Embryonic facial prominence (tissue), 1 donor: ENCODE data around the gene PPL.
"Not testable (repeated sequence)": the region's sequence is repeated elsewhere in the genome, so short reads cannot be mapped to it uniquely, and the experiment has no call there.

ENCODE experiments used
- DNase-seq: peaks from one replicate; pipeline ENCODE4 v3.0.0-alpha.2; 2016; ENCODE audit errors: extremely low spot score

PPL gene

DNA sequence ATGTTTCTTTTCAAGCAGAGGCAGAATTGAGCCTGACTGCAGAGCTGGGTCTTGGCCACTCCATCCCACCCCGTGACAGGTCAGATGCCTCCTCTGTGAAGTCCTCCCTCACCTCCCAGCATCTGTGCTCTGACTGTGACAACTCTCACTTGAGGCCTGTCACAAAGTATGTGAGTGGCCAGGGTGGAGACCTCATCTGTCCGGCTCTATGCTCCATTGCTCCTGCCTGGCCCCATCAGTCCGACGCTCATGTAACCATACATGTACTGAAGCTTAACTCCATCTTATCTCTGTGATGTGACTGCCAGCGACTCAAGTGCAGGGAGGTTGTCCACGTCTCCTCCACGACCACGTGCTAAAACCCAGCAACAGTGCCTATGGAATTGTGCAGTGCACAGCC, 3.5 kb downstream of the PPL start:
- DNase-seq: no peak

GRCh38 chr16:4931381-4931780, 5.6 kb downstream of the PPL start:
- DNase-seq: no peak

- not testable (repeated sequence) for DNase-seq
Measured at GRCh38 chr16:4929619-4930018, 7.3 kb downstream of the PPL start.

- no peak for DNase-seq
Measured at GRCh38 chr16:4928227-4928626, 8.7 kb downstream of the PPL start.

DNA sequence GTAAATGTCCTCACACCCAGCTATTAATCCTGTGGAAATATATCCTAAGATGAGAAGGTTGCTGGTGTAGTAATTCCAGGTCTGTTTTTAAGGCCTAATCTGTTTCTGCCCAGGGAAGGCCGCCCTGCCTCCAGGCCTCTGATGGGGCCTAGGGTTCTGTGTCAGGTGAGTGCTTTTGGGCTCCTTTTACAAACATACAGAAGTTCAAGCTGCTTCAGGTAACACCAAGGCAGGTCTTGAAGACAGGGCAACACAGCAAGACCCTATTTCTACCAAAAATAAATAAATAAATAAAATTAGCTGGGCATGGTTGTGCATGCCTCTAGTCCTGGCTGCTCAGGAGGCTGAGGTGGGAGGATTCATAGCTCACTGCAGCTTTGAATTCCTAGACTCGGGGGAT, 9.3 kb downstream of the PPL start:
- no peak for DNase-seq

GRCh38 chr16:4926928-4927327, 10.0 kb downstream of the PPL start:
- DNase-seq: no peak

DNA sequence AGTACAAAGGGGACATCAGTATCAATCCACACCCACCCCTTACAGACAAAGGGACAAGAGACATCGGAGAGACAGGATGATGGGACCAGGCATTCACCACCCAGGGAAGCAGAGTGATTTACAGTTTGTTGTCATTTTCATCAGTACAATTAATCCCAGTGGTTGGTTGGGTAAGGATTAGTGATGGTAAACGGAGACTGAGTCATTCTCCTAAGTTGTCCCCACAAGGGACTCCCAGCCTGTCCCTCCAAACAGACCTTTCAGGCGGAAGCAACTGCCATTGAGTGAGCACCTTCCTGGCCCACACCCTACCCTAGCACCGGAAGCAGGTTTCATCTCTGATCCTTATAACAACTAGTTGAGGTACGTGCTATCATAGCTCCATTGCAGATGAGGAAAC, 11.2 kb downstream of the PPL start:
- DNase-seq: no peak

GRCh38 chr16:4925293-4925607, 11.7 kb downstream of the PPL start:
- DNase-seq: no peak

GRCh38 chr16:4924593-4925292, 12.2 kb downstream of the PPL start:
- DNase-seq: no peak

DNA sequence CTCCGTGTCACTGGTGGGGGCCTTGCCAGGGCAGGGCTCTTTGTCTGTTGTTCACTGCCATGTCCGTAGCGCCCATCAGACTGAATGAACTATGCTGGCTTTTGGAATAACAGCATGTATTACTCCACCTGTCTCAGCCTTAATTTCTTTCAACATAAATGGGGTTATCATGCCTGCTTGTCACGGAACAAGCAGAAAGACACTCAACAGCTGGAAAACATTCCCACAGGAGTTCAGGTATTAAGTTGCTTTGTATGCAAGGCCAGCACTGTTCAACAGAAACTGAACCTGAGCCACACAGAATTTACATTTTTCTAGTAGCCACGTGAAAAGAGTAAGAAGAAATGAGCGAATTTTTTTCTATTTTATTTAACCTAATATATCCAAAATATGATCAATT, 13.1 kb downstream of the PPL start:
- DNase-seq: no peak

DNA sequence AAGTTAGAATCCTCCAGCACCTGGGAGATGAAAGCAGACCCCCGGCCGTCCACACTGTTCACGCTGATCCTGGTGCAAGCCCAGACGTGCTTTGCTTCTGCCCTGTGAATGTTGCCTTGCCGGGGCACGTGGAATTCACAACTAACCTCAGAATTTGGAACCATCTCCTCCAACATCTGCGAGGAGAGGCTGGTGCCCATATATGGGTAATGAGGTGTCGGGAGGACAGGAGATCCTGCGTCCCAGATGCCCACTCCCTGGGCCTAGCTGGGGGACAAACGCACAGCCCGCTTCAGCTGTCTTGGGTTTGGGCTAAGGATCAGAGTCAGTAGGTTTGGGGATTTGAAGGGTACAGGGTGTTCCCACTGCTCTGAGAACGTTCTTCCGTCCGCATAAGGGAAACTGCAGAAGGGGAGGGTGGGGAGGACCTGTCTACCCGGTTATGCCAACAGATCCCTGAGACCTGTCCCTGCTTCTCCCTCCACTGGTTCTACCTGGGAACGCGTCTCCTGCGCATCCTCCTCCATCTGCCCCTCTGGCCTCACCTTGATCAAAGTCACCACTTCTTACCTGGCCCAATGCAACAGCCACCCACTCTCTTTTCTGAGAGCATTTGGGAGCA, 14.1 kb downstream of the PPL start:
- DNase-seq: no peak

DNA sequence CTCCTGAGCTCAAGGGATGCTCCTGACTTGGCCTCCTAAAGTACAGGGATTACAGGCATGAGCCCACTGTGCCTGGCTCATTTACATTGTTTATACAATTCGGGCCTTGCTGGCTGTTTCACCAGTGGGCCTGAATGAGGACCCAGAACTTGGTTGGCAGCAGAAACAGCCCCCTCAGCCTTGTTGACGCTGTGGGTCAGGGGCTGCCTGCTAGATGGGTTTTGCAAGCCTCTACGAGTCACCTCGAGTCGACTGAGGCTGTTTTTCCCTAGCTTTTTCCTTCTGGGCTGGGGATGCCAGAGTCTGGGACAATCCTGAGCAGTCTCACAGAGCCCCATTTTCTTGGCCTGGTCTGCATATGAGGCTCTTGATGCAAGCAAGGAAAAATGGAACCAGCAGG, 16.1 kb downstream of the PPL start:
- DNase-seq: no peak

DNA sequence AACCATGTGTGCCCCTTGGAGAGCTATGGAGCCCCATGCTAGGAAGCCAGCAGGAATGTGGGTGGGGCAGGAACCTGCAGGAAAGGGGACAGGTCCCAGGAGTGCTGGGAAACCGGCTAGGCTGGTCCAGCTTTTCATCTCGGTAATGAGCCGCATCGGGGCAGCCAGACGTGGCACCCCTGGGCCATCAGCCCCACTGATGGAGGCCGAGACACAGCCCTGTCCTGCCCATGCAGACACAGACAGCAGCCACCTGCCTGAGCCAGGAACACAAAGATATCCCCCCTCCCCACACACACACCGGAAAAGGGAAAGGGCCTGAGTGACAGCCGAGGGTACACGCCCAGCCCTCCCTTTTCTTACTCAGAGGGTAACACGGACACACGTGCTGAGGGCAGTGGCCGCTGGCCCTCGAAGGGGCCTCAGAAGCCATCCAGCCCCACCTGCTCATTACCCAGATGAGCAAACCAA, 18.1 kb downstream of the PPL start:
- no peak for DNase-seq

GRCh38 chr16:4917117-4917516, 19.8 kb downstream of the PPL start:
- no peak for DNase-seq

DNA sequence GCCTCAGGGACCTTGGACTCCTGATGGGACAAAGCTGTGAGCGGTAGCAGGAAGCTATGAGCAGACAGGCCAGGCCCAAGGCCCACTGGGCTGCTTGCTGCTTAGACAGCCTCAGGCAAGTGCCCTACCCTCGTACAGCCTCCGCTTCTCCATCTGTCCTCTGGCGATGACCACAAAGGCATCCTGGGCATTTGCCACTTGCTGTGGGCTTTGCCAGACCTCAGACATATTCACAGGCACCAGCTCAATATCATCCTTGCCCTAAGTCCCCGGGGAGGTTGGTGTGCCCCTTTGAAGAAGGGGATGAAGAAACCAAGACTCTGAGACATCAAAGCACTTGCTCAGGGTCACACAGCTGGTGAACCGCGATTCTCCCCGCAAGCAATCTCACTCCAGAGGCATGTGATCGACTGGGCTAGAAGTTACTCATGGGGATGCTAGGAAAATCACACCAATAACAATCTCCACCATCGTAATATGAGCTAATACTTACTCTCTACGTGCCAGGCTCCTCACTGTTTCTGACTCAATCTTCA, 21.7 kb downstream of the PPL start:
- DNase-seq: no peak

- no peak for DNase-seq
Measured at GRCh38 chr16:4914528-4915225, 22.3 kb downstream of the PPL start.

DNA sequence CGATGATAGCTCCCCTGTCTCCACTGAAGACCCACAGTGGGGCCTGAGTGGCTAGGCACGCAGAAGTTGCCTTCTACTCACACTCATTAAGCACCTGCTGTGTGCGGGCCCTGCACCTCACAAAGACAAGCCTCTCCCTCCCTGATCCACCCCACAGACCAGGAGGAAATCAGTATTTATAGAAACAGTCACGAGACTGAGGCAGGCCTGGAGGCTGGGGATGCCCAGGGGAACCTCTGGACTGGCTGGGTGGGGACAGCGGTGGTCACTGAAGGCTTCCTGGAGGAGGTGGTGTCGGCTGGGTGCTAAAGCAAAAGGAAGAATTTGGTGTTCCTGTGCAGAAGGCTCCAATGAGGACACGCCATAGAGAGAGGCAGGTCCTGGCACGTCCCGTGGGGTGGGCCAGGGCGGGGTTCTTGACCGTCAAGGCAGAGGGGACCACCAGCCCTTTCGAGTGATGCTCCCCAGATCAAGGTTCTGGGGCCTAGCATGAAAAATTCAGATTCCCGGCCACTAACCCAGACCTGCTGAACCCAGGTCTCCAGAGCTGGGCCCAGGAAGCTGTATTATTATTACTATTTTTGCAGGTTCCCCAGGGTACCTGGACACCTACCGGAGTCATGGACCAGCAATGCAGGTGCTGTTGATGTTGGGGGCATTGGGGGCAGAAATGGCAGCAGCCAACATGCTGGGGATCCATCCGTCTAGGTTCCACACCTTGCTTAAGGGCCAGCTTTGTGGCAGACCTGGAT, 23.0 kb downstream of the PPL start:
- DNase-seq: no peak

- DNase-seq: no peak
Measured at GRCh38 chr16:4913130-4913773, 23.7 kb downstream of the PPL start.

DNA sequence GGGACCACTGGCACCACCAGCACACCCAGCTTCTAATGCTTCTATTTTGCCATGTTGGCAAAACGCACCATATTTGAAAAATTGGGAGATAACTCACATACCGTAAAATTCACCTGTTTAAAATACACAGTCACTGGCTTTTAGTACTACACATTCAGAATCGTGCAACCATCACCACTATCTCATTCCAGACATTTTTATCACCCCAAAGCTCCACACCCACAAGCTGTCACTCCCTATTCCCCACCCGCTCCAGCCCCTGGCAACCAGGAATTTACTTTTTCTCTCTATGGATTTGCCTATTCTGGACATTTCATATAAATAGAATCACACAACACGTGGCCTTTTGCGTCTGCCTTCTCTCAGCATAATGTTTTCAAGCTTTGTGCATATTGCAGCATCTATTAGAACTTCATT, 25.0 kb downstream of the PPL start:
- no peak for DNase-seq

DNA sequence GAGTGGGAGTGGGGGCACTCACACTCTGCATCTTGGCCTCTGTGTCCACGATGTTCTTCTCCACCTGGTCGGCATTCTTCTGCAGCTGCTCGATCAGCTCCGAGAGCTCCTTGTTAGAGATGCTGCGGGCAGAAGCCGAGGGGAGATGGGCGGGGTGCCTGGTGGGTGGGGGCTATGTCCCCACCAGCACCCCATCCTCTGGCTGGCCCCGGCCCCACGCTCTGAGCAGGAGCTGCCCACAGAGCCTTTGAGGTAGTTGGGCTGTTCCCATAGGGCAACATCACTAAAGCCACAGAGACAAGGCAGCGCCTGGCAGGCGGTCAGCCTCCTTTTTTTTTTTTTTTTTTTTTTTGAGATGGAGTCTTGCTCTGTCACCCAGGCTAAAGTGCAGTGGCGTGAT, 26.1 kb downstream of the PPL start:
- DNase-seq: no peak

GRCh38 chr16:4909825-4910224, 27.1 kb downstream of the PPL start:
- DNase-seq: no peak
